Transverse colon (tissue), 4 donors: ENCODE results near the gene ITGB2.

Experiments
- CTCF ChIP-seq, 5 experiments: fragments of 200-600 bp in 3 of 5; fragments of 450-650 bp in 2 of 5; sonication (generic) in 3 of 5; IDR thresholded peaks; 1 replicate in 2 of 5; 2 replicates in 3 of 5; pipeline ENCODE4 v1.5.1; 2016 to 2017; ENCODE audit warnings: antibody characterized with exemption in 5 of 5, inconsistent platforms in 3 of 5, mild to moderate bottlenecking in 2 of 5, moderate library complexity in 1 of 5
- POLR2A ChIP-seq: fragments of 450-650 bp; IDR thresholded peaks from one replicate; pipeline ENCODE4 v1.6.1; 2016; ENCODE audit warnings: antibody characterized with exemption, mild to moderate bottlenecking, moderate library complexity
- POLR2AphosphoS5 ChIP-seq, 3 donors: sonication (generic); formaldehyde crosslinking; IDR thresholded peaks; one replicate each; pipeline ENCODE4 v1.6.1; 2016; ENCODE audit warnings: antibody characterized with exemption in 3 of 3

GRCh38 chr21:44925378-44925755, 4.7 kb upstream of the ITGB2 start:
- TF ChIP-seq CTCF (IDR thresholded peaks at IDR 0.05) (no peak), POLR2A (no peak), POLR2AphosphoS5 (IDR thresholded peaks at IDR 0.05) (no peak)
